Liver (tissue), 9 donors: Measurements from ENCODE around the gene C19orf67. TPM values are rescaled to one million over a fixed set of nuclear protein-coding genes. Genes with fewer than 3 reads are reported as not detected.

Experiments
- DNase-seq: peaks from one replicate; pipeline ENCODE4 v3.0.0-alpha.2; 2017; ENCODE audit warnings: low spot score
- H3K27ac ChIP-seq, 2 donors: one replicate each; pipeline ENCODE4 v1.7.0; 2013; ENCODE audit warnings: inconsistent platforms in 2 of 2, low read length in 2 of 2, control low read depth in 1 of 2, low read depth in 1 of 2, mild to moderate bottlenecking in 1 of 2
- H3K27me3 ChIP-seq, 4 donors: one replicate each; pipeline versions ENCODE4 v1.6.1 to v1.7.0; 2013; ENCODE audit warnings: low read length in 3 of 4, inconsistent platforms in 1 of 4, mild to moderate bottlenecking in 1 of 4, moderate library complexity in 1 of 4; ENCODE audit not compliant: control insufficient read depth in 4 of 4, insufficient read depth in 4 of 4
- H3K36me3 ChIP-seq, 4 donors: one replicate each; pipeline versions ENCODE4 v1.6.1 to v1.7.0; 2013; ENCODE audit warnings: low read length in 3 of 4, mild to moderate bottlenecking in 3 of 4, low read depth in 1 of 4, moderate library complexity in 1 of 4; ENCODE audit not compliant: control insufficient read depth in 4 of 4, insufficient read depth in 3 of 4
- H3K4me1 ChIP-seq, 4 donors: one replicate each; pipeline versions ENCODE4 v1.6.1 to v1.7.0; 2013; ENCODE audit warnings: low read length in 3 of 4, mild to moderate bottlenecking in 3 of 4, moderate library complexity in 1 of 4; ENCODE audit not compliant: control insufficient read depth in 4 of 4, insufficient read depth in 4 of 4
- H3K4me3 ChIP-seq, 3 donors: one replicate each; pipeline versions ENCODE4 v1.6.1 to v1.7.0; 2013; ENCODE audit warnings: low read length in 3 of 3, control low read depth in 1 of 3, low read depth in 1 of 3, mild to moderate bottlenecking in 1 of 3
- H3K9ac ChIP-seq, 2 donors: one replicate each; pipeline ENCODE4 v1.7.0; 2013; ENCODE audit warnings: low read length in 2 of 2, mild to moderate bottlenecking in 2 of 2, moderate library complexity in 2 of 2, control low read depth in 1 of 2, low read depth in 1 of 2
- H3K9me3 ChIP-seq, 4 donors: one replicate each; pipeline versions ENCODE4 v1.6.1 to v1.7.0; 2013; ENCODE audit warnings: low read length in 3 of 4; ENCODE audit not compliant: control insufficient read depth in 4 of 4
- EGR1 ChIP-seq, 2 donors: IDR thresholded peaks; 2 replicates each; pipeline ENCODE4 v1.6.1; 2016 to 2018; ENCODE audit warnings: antibody characterized with exemption in 2 of 2, low read depth in 2 of 2
- FOXA1 ChIP-seq: IDR thresholded peaks from 2 replicates; pipeline ENCODE4 v1.6.1; 2016; ENCODE audit warnings: antibody characterized with exemption
- FOXA2 ChIP-seq: IDR thresholded peaks from 2 replicates; pipeline ENCODE4 v1.6.1; 2016; ENCODE audit warnings: antibody characterized with exemption
- GABPA ChIP-seq, 2 donors: IDR thresholded peaks in 1 of 2; conservative IDR thresholded peaks in 1 of 2; 2 replicates each; pipeline ENCODE4 v1.6.1; 2016; ENCODE audit warnings: antibody characterized with exemption in 2 of 2, mild to moderate bottlenecking in 1 of 2, moderate library complexity in 1 of 2
- HNF4A ChIP-seq, 2 donors: conservative IDR thresholded peaks; 2 replicates each; pipeline ENCODE4 v1.6.1; 2016; ENCODE audit warnings: antibody characterized with exemption in 2 of 2, mild to moderate bottlenecking in 2 of 2
- HNF4G ChIP-seq: IDR thresholded peaks from 2 replicates; pipeline ENCODE4 v1.6.1; 2016; ENCODE audit warnings: antibody characterized with exemption
- MAX ChIP-seq: IDR thresholded peaks from 2 replicates; pipeline ENCODE4 v1.6.1; 2016; ENCODE audit warnings: antibody characterized with exemption
- NR2F2 ChIP-seq: IDR thresholded peaks from 2 replicates; pipeline ENCODE4 v1.6.1; 2016; ENCODE audit warnings: antibody characterized with exemption
- RAD21 ChIP-seq, 2 donors: IDR thresholded peaks; 2 replicates each; pipeline ENCODE4 v1.6.1; 2016; ENCODE audit warnings: antibody characterized with exemption in 2 of 2, mild to moderate bottlenecking in 2 of 2
- RXRA ChIP-seq, 2 donors: IDR thresholded peaks; 2 replicates each; pipeline ENCODE4 v1.6.1; 2017 to 2018; ENCODE audit warnings: antibody characterized with exemption in 2 of 2, mild to moderate bottlenecking in 1 of 2
- SP1 ChIP-seq: IDR thresholded peaks from 2 replicates; pipeline ENCODE4 v1.6.1; 2018; ENCODE audit warnings: antibody characterized with exemption, mild to moderate bottlenecking
- TAF1 ChIP-seq: conservative IDR thresholded peaks from 2 replicates; pipeline ENCODE4 v1.6.1; 2016; ENCODE audit warnings: antibody characterized with exemption, mild to moderate bottlenecking
- YY1 ChIP-seq: IDR thresholded peaks from 2 replicates; pipeline ENCODE4 v1.6.1; 2016; ENCODE audit warnings: antibody characterized with exemption, mild to moderate bottlenecking
- WGBS: extraction: QIAGEN DNeasy Blood & Tissue Kit; methylation state at CpG from one replicate; pipeline ENCODE4 v1.1.7; 2013; 5-methylcytosine and 5-hydroxymethylcytosine counted together
- polyA plus RNA-seq, 2 donors: library from polyadenylated mRNA; stranded (reverse) in 1 of 2; unstranded in 1 of 2; fragments of 200-250 nt in 1 of 2; fragments of >200 nt in 1 of 2; fragmentation: Nextera tagmentation in 1 of 2; extraction: Ambion mirVana in 1 of 2; gene quantifications; one replicate each; pipeline versions ENCODE4 v1.2.1 to v1.2.3, GENCODE V29; 2013 to 2015
- total RNA-seq, 2 donors: library from RNA; depleted of rRNA; stranded (reverse); fragments of >200 nt; gene quantifications; one replicate each; pipeline ENCODE4 v1.2.3, GENCODE V29; 2014
- TF ChIP-seq, protein P1 (sequence below): IDR thresholded peaks from 2 replicates; pipeline ENCODE4 v1.6.1; 2016; ENCODE audit warnings: antibody characterized with exemption
- TF ChIP-seq, protein P2 (sequence below): IDR thresholded peaks from 2 replicates; pipeline ENCODE4 v1.6.1; 2016; ENCODE audit warnings: antibody characterized with exemption, mild to moderate bottlenecking
- donor health status: healthy.
- donor health status: healthy.
- donor health status: healthy.
- donor health status: healthy.
- donor health status: healthy.

C19orf67 gene
- total and polyA plus RNA-seq, 4 donors, result 0.25 TPM; not detected in 3

GRCh38 chr19:14103310-14103709 lies 17.7 kb upstream of the C19orf67 start:
- Histone ChIP-seq H3K9ac (no peak overlapping the region), H3K9me3 (no peaks in the 10 kb centered on the region), H3K36me3 (peaks cover 15 to 46% (median 29%) of the 10 kb centered on the region in 4 donors), H3K4me1 (peaks cover 0 to 3% (median 0%) of the 10 kb centered on the region in 4 donors), H3K27me3 (no peaks in the 10 kb centered on the region), H3K4me3 (no peak overlapping the region), H3K27ac (no peak overlapping the region)
- DNase-seq, result no peak
- WGBS, result 100% methylated on average over 1 of the region's 1 CpG
- TF ChIP-seq HNF4G (no peak), RAD21 (IDR thresholded peaks at IDR 0.05) (no peak)
- TF ChIP-seq, protein P1, sequence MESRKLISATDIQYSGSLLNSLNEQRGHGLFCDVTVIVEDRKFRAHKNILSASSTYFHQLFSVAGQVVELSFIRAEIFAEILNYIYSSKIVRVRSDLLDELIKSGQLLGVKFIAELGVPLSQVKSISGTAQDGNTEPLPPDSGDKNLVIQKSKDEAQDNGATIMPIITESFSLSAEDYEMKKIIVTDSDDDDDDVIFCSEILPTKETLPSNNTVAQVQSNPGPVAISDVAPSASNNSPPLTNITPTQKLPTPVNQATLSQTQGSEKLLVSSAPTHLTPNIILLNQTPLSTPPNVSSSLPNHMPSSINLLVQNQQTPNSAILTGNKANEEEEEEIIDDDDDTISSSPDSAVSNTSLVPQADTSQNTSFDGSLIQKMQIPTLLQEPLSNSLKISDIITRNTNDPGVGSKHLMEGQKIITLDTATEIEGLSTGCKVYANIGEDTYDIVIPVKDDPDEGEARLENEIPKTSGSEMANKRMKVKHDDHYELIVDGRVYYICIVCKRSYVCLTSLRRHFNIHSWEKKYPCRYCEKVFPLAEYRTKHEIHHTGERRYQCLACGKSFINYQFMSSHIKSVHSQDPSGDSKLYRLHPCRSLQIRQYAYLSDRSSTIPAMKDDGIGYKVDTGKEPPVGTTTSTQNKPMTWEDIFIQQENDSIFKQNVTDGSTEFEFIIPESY, result no peak

GRCh38 chr19:14102756-14103155 lies 17.2 kb upstream of the C19orf67 start:
- H3K27me3 ChIP-seq, result no peaks in the 10 kb centered on the region
- WGBS, result 93% methylated on average over 10 of the region's 10 CpGs
- H3K36me3 ChIP-seq, result peaks cover 15 to 51% (median 31%) of the 10 kb centered on the region in 4 donors
- no peak overlapping the region for H3K27ac ChIP-seq
- no peak for DNase-seq
- H3K4me1 ChIP-seq, result no peaks in the 10 kb centered on the region
- no peaks in the 10 kb centered on the region for H3K9me3 ChIP-seq
- no peak overlapping the region for H3K9ac ChIP-seq
- TF ChIP-seq EGR1 (IDR thresholded peaks at IDR 0.05; ENCODE audit: low read depth in 2 of 2) (no peak), GABPA (IDR thresholded peaks at IDR 0.05 in 1 of 2, conservative IDR thresholded peaks at IDR 0.05 in 1 of 2) (no peak), TAF1 (no peak)
- H3K4me3 ChIP-seq, result no peak overlapping the region

DNA sequence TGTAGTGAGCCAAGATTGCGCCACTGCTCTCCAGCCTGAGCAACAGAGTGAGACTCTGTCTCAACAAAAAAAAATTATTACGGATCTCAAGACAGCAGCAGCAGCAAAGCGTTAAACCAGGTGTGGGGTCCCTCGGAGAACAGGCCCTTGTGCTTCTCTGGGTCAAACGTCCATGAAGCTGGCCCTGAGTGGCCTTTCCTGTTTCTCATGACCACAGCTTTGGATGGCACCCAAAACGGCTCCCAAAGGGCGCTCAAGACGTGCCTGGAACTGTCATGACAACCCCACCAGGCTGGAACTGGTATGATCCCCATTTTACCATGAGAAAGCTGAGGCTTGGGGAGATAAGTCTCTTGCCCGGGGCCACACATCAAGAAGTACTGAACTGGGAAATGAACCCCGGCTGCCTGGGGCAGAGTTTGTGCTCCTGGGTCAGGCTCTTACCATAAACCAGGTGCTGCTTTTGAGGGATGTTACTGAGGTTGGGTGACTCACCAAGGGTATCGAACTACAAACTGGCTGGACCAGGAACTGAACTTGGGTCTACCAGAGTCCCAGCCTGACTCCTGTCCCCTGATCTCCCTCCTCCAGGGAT lies 16.6 kb upstream of the C19orf67 start:
- TF ChIP-seq SP1 (no peak), RAD21 (IDR thresholded peaks at IDR 0.05) (no peak), YY1 (no peak), NR2F2 (no peak), HNF4A (conservative IDR thresholded peaks at IDR 0.05) (no peak), FOXA1 (no peak)
- peaks cover 18 to 55% (median 31%) of the 10 kb centered on the region in 4 donors for H3K36me3 ChIP-seq
- DNase-seq, result no peak
- no peaks in the 10 kb centered on the region for H3K4me1 ChIP-seq
- 80% methylated on average over 11 of the region's 11 CpGs for WGBS
- H3K27me3 ChIP-seq, result no peaks in the 10 kb centered on the region
- H3K9me3 ChIP-seq, result no peaks in the 10 kb centered on the region
- no peak overlapping the region for H3K9ac ChIP-seq
- no peak overlapping the region for H3K4me3 ChIP-seq
- no peak overlapping the region for H3K27ac ChIP-seq

GRCh38 chr19:14101003-14101545 lies 15.5 kb upstream of the C19orf67 start:
- Histone ChIP-seq H3K36me3 (peaks cover 13 to 60% (median 32%) of the 10 kb centered on the region in 4 donors), H3K27me3 (no peaks in the 10 kb centered on the region), H3K4me1 (no peaks in the 10 kb centered on the region), H3K9me3 (no peaks in the 10 kb centered on the region), H3K4me3 (no peak overlapping the region), H3K9ac (no peak overlapping the region), H3K27ac (no peak overlapping the region)
- TF ChIP-seq MAX (no peak), FOXA2 (no peak), NR2F2 (no peak), RXRA (IDR thresholded peaks at IDR 0.05) (no peak), EGR1 (IDR thresholded peaks at IDR 0.05; ENCODE audit: low read depth in 2 of 2) (no peak), GABPA (IDR thresholded peaks at IDR 0.05 in 1 of 2, conservative IDR thresholded peaks at IDR 0.05 in 1 of 2) (no peak), YY1 (no peak), TAF1 (no peak)
- TF ChIP-seq, protein P2, sequence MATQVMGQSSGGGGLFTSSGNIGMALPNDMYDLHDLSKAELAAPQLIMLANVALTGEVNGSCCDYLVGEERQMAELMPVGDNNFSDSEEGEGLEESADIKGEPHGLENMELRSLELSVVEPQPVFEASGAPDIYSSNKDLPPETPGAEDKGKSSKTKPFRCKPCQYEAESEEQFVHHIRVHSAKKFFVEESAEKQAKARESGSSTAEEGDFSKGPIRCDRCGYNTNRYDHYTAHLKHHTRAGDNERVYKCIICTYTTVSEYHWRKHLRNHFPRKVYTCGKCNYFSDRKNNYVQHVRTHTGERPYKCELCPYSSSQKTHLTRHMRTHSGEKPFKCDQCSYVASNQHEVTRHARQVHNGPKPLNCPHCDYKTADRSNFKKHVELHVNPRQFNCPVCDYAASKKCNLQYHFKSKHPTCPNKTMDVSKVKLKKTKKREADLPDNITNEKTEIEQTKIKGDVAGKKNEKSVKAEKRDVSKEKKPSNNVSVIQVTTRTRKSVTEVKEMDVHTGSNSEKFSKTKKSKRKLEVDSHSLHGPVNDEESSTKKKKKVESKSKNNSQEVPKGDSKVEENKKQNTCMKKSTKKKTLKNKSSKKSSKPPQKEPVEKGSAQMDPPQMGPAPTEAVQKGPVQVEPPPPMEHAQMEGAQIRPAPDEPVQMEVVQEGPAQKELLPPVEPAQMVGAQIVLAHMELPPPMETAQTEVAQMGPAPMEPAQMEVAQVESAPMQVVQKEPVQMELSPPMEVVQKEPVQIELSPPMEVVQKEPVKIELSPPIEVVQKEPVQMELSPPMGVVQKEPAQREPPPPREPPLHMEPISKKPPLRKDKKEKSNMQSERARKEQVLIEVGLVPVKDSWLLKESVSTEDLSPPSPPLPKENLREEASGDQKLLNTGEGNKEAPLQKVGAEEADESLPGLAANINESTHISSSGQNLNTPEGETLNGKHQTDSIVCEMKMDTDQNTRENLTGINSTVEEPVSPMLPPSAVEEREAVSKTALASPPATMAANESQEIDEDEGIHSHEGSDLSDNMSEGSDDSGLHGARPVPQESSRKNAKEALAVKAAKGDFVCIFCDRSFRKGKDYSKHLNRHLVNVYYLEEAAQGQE, result no peak
- no peak for DNase-seq
- 95% methylated on average over 6 of the region's 6 CpGs for WGBS
